Endothelial cell of umbilical vein (primary cell): ENCODE results near the gene KRT6A. TPM values are rescaled to one million over a fixed set of nuclear protein-coding genes. Genes with fewer than 3 reads are reported as not detected.

Experiments used
- BruUV-seq: library from RNA; stranded (reverse); fragments of 400-500 nt; replicated peaks from 2 replicates; lab custom pipeline; 2021; lab: Mats Ljungman, UMichigan
- CTCF ChIA-PET: fragments of 300-600, 350-600 bp; sonication (Branson Sonifier 250); formaldehyde crosslinking; loops from one replicate; lab custom pipeline; 2021; ENCODE audit warnings: antibody characterized with exemption, inconsistent platforms; lab: Charles Lee
- POLR2A ChIA-PET: fragments of 300-600, 350-600 bp; sonication (Branson Sonifier 250); formaldehyde crosslinking; loops from one replicate; lab custom pipeline; 2021; ENCODE audit warnings: antibody characterized with exemption, inconsistent platforms; lab: Charles Lee
- DNase-seq: peaks from one replicate; pipeline ENCODE4 v3.0.0-alpha.2; 2011; ENCODE audit warnings: low read depth, low spot score
- FAIRE-seq: peaks from 2 replicates; lab custom pipeline; 2011; peaks lifted over from hg19 to GRCh38; lab: Jason Lieb, UNC
- H2AFZ ChIP-seq: 2 replicates; pipeline ENCODE4 v1.6.0; 2012; ENCODE audit warnings: low read depth, low read length, control low read depth, inconsistent platforms
- H3K27ac ChIP-seq: 2 replicates; pipeline ENCODE4 v1.5.1; 2011; ENCODE audit warnings: low read depth, mild to moderate bottlenecking, control low read depth, low read length, moderate library complexity; ENCODE audit not compliant: insufficient read depth
- H3K27me3 ChIP-seq, 2 experiments: 2 replicates each; pipeline versions ENCODE4 v1.6.0 to v1.6.1; 2011; ENCODE audit warnings: low read length in 2 of 2, mixed read lengths in 1 of 2; ENCODE audit not compliant: control insufficient read depth in 2 of 2, insufficient read depth in 2 of 2
- H3K36me3 ChIP-seq, 2 experiments: 2 replicates in 1 of 2; 3 replicates in 1 of 2; pipeline ENCODE4 v1.5.1; 2011; ENCODE audit warnings: low read length in 2 of 2, mild to moderate bottlenecking in 1 of 2, moderate library complexity in 1 of 2; ENCODE audit not compliant: control insufficient read depth in 2 of 2, insufficient read depth in 2 of 2; ENCODE audit errors: extremely low read depth in 1 of 2
- H3K4me1 ChIP-seq: 3 replicates; pipeline ENCODE4 v1.5.1; 2011; ENCODE audit warnings: mild to moderate bottlenecking, low read length; ENCODE audit not compliant: control insufficient read depth, insufficient read depth; ENCODE audit errors: extremely low read depth
- H3K4me2 ChIP-seq: 2 replicates; pipeline ENCODE4 v1.6.1; 2011; ENCODE audit warnings: low read length, control low read depth, mixed read lengths; ENCODE audit not compliant: insufficient read depth
- H3K4me3 ChIP-seq, 3 experiments: fragments of 200-600 bp in 1 of 3; sonication (generic), shearing (Covaris generic) in 1 of 3; replicated peaks in 1 of 3; 2 replicates each; pipeline ENCODE4 v1.5.1; 2011 to 2016; ENCODE audit warnings: control low read depth in 3 of 3, low read length in 3 of 3, mild to moderate bottlenecking in 2 of 3, inconsistent platforms in 1 of 3, low read depth in 1 of 3, moderate library complexity in 1 of 3; ENCODE audit not compliant: insufficient read depth in 1 of 3
- H3K79me2 ChIP-seq: 2 replicates; pipeline ENCODE4 v1.6.0; 2012; ENCODE audit warnings: low read length, inconsistent platforms; ENCODE audit not compliant: control insufficient read depth, insufficient read depth
- H3K9ac ChIP-seq: replicated peaks from 2 replicates; pipeline ENCODE3; 2011; ENCODE audit warnings: low read length, control low read depth; ENCODE audit not compliant: insufficient read depth; ENCODE audit errors: extremely low read depth
- H3K9me1 ChIP-seq: replicated peaks from 3 replicates; pipeline ENCODE4 v1.6.0; 2011; ENCODE audit warnings: mild to moderate bottlenecking, low read length; ENCODE audit not compliant: control insufficient read depth, insufficient read depth; ENCODE audit errors: extremely low read depth
- H3K9me3 ChIP-seq: replicated peaks from 2 replicates; pipeline ENCODE4 v1.5.1; 2012; ENCODE audit warnings: low read length, inconsistent platforms; ENCODE audit not compliant: control insufficient read depth, insufficient read depth
- H4K20me1 ChIP-seq: replicated peaks from 2 replicates; pipeline ENCODE3; 2011; ENCODE audit warnings: mild to moderate bottlenecking, low read length; ENCODE audit not compliant: control insufficient read depth, insufficient read depth; ENCODE audit errors: extremely low read depth
- EZH2 ChIP-seq: IDR thresholded peaks from 2 replicates; pipeline ENCODE4 v1.6.1; 2012; ENCODE audit warnings: borderline replicate concordance, low read depth, mild to moderate bottlenecking, moderate library complexity, low read length, inconsistent platforms; ENCODE audit not compliant: severe bottlenecking
- FOS ChIP-seq: IDR thresholded peaks from 2 replicates; pipeline ENCODE4 v1.6.1; 2011; ENCODE audit warnings: mild to moderate bottlenecking, low read length, moderate library complexity, borderline replicate concordance; ENCODE audit not compliant: insufficient read depth
- GATA2 ChIP-seq: IDR thresholded peaks from 2 replicates; pipeline ENCODE4 v1.7.0; 2011; ENCODE audit warnings: low read depth, mild to moderate bottlenecking, moderate library complexity, mixed read lengths, low read length; ENCODE audit not compliant: insufficient read length, insufficient read depth
- JUN ChIP-seq: IDR thresholded peaks from 2 replicates; pipeline ENCODE4 v1.6.1; 2011; ENCODE audit warnings: borderline replicate concordance, low read depth; ENCODE audit not compliant: insufficient read length, insufficient read depth
- MAX ChIP-seq: IDR thresholded peaks from 2 replicates; pipeline ENCODE4 v1.6.1; 2011; ENCODE audit not compliant: insufficient read depth, insufficient read length
- MYC ChIP-seq: IDR thresholded peaks from one replicate; pipeline ENCODE4 v1.6.1; 2011; ENCODE audit warnings: mild to moderate bottlenecking, low read depth, low read length
- POLR2A ChIP-seq: IDR thresholded peaks from 2 replicates; pipeline ENCODE4 v1.6.1; 2012; ENCODE audit warnings: low read depth, mild to moderate bottlenecking, control low read depth, low read length
- POLR2AphosphoS5 ChIP-seq: IDR thresholded peaks from 2 replicates; pipeline ENCODE4 v1.6.1; 2012; ENCODE audit warnings: low read depth, mild to moderate bottlenecking, control low read depth, low read length, moderate library complexity; ENCODE audit not compliant: insufficient read depth
- dilution Hi-C: fragments of 300-500 bp; cut with MboI; formaldehyde crosslinking; loops from one replicate; pipeline ENCODE4 v1.15.0; 2019; ENCODE audit warnings: low sequenced_read_pairs; ENCODE audit not compliant: extremely low pct_ligation_motif_present
- intact Hi-C: fragments of 100-400 bp; cut with micrococcal nuclease; formaldehyde crosslinking; loops from one replicate; pipeline ENCODE4 v1.10.0; 2022
- polyA plus RNA-seq, 4 experiments: library from polyadenylated mRNA; depleted of rRNA in 3 of 4; stranded (reverse) in 3 of 4; unstranded in 1 of 4; fragments of >200 nt; gene quantifications; 2 replicates each; pipeline versions ENCODE4 v1.2.1 to v1.2.3, GENCODE V29; 2011 to 2012; ENCODE audit warnings: missing spikeins in 1 of 4
- total RNA-seq: library from RNA; stranded (reverse); gene quantifications from 2 replicates; pipeline ENCODE4 v1.2.3, GENCODE V29; 2021
- TF ChIP-seq, protein P1 (sequence below), 2 donors: IDR thresholded peaks; 1 replicate in 1 of 2; 2 replicates in 1 of 2; pipeline ENCODE4 v1.5.1; 2011; ENCODE audit warnings: low read length in 2 of 2, mild to moderate bottlenecking in 2 of 2, moderate library complexity in 2 of 2, control low read depth in 1 of 2, inconsistent platforms in 1 of 2, low read depth in 1 of 2; ENCODE audit not compliant: insufficient read depth in 1 of 2; ENCODE audit errors: extremely low read depth in 1 of 2

The KRT6A gene
- total and polyA plus RNA-seq, 2 donors (not counting 3 experiments of a cell fraction or from before 2014, with no cell fraction given) = 0.64 TPM; not detected in 1

GRCh38 chr12:52441320-52441911, 51.6 kb downstream of the KRT6A start:
- Histone ChIP-seq H3K27ac (no peak overlapping the region), H3K4me2 (no peak overlapping the region), H3K79me2 (no peaks in the 10 kb centered on the region), H3K4me3 (no peak overlapping the region), H3K9me3 (no peaks in the 10 kb centered on the region), H3K27me3 (peaks cover 7 to 8% of the 10 kb centered on the region in 2 experiments), H3K4me1 (no peaks in the 10 kb centered on the region), H3K9ac (no peak overlapping the region), H3K9me1 (no peaks in the 10 kb centered on the region), H2AFZ (no peak overlapping the region), H4K20me1 (no peaks in the 10 kb centered on the region), H3K36me3 (no peaks in the 10 kb centered on the region)
- DNase-seq (no peak), FAIRE-seq (no peak)
- dilution Hi-C loops (no loop called here), intact Hi-C loops (no loop called here)
- POLR2A ChIA-PET = no interaction called here
- CTCF ChIA-PET = interaction anchor here (0.9 to 2.2 kb wide), 2 partner anchors 13 to 45 kb away, joined by 3 to 6 read pairs; no protein-coding TSS in a partner anchor
- TF ChIP-seq MYC (no peak), EZH2 (no peak), MAX (no peak), GATA2 (no peak), POLR2A (no peak), FOS (no peak), POLR2AphosphoS5 (no peak), JUN (no peak)
- TF ChIP-seq, protein P1, sequence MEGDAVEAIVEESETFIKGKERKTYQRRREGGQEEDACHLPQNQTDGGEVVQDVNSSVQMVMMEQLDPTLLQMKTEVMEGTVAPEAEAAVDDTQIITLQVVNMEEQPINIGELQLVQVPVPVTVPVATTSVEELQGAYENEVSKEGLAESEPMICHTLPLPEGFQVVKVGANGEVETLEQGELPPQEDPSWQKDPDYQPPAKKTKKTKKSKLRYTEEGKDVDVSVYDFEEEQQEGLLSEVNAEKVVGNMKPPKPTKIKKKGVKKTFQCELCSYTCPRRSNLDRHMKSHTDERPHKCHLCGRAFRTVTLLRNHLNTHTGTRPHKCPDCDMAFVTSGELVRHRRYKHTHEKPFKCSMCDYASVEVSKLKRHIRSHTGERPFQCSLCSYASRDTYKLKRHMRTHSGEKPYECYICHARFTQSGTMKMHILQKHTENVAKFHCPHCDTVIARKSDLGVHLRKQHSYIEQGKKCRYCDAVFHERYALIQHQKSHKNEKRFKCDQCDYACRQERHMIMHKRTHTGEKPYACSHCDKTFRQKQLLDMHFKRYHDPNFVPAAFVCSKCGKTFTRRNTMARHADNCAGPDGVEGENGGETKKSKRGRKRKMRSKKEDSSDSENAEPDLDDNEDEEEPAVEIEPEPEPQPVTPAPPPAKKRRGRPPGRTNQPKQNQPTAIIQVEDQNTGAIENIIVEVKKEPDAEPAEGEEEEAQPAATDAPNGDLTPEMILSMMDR (IDR thresholded peaks at IDR 0.05; ENCODE audit: extremely low read depth in 1 of 2, insufficient read depth in 1 of 2, low read depth in 1 of 2, low read length in 2 of 2) = no peak
- BruUV-seq = no TSS peak
